Stomach (tissue), 9 donors: Measurements from ENCODE around the gene TBC1D5. TPM values are rescaled to one million over a fixed set of nuclear protein-coding genes. Genes with fewer than 3 reads are reported as not detected.
"Not testable (repeated sequence)": the region's sequence is repeated elsewhere in the genome, so short reads cannot be mapped to it uniquely, and the experiment has no call there.

Experiments used
- DNase-seq, 2 donors: peaks; one replicate each; pipeline versions ENCODE4 v3.0.0 to v3.0.0-alpha.2; 2013 to 2019
- H3K27ac ChIP-seq, 5 donors: fragments of 200-600 bp in 4 of 5; sonication (generic) in 4 of 5; one replicate each; pipeline ENCODE4 v1.5.1; 2013 to 2019; ENCODE audit warnings: mild to moderate bottlenecking in 1 of 5, moderate library complexity in 1 of 5
- H3K27me3 ChIP-seq, 3 donors: fragments of 200-600 bp; sonication (generic); one replicate each; pipeline ENCODE4 v1.5.1; 2017 to 2019; ENCODE audit warnings: mixed run types in 1 of 3
- H3K36me3 ChIP-seq, 4 donors: fragments of 200-600 bp; sonication (generic); 1 replicate in 3 of 4; 2 replicates in 1 of 4; pipeline ENCODE4 v1.5.1; 2016 to 2019
- H3K4me1 ChIP-seq, 4 donors: fragments of 200-600 bp; sonication (generic); one replicate each; pipeline ENCODE4 v1.5.1; 2016 to 2019
- H3K4me3 ChIP-seq, 4 donors: fragments of 200-600 bp; sonication (generic) in 3 of 4; one replicate each; pipeline ENCODE4 v1.5.1; 2016 to 2019; ENCODE audit warnings: mild to moderate bottlenecking in 1 of 4
- H3K9me3 ChIP-seq, 4 donors: fragments of 200-600 bp; sonication (generic); one replicate each; pipeline ENCODE4 v1.5.1; 2016 to 2019
- CTCF ChIP-seq, 7 experiments: fragments of 450-650 bp in 4 of 7; fragments of 200-600 bp in 3 of 7; sonication (generic) in 3 of 7; IDR thresholded peaks; one replicate each; pipeline ENCODE4 v1.5.1; 2016 to 2019; ENCODE audit warnings: antibody characterized with exemption in 7 of 7, control low read depth in 2 of 7, mild to moderate bottlenecking in 1 of 7
- EP300 ChIP-seq: sonication (generic); formaldehyde crosslinking; IDR thresholded peaks from one replicate; pipeline ENCODE4 v1.6.1; 2017; ENCODE audit warnings: antibody characterized with exemption
- POLR2A ChIP-seq, 4 donors: fragments of 450-650 bp; IDR thresholded peaks; one replicate each; pipeline ENCODE4 v1.6.1; 2016; ENCODE audit warnings: antibody characterized with exemption in 4 of 4, control low read depth in 2 of 4, mild to moderate bottlenecking in 1 of 4, moderate library complexity in 1 of 4
- POLR2AphosphoS5 ChIP-seq, 3 donors: sonication (generic); formaldehyde crosslinking; IDR thresholded peaks; one replicate each; pipeline ENCODE4 v1.6.1; 2016; ENCODE audit warnings: antibody characterized with exemption in 3 of 3
- WGBS, 5 donors: extraction: QIAGEN DNeasy Blood & Tissue Kit in 3 of 5; methylation state at CpG; one replicate each; pipeline versions ENCODE4 v1.1.5 to v1.1.7; 2013 to 2018; 5-methylcytosine and 5-hydroxymethylcytosine counted together
- intact Hi-C: fragments of 100-400 bp; cut with DNase I; formaldehyde crosslinking; loops from one replicate; pipeline ENCODE4 v1.15.1; 2023; ENCODE audit warnings: low total_unique reads
- polyA plus RNA-seq, 3 donors: library from polyadenylated mRNA; stranded (reverse); fragments of 200-250 nt; gene quantifications; one replicate each; pipeline ENCODE4 v1.2.3, GENCODE V29; 2013
- total RNA-seq, 5 donors: library from RNA; depleted of rRNA; stranded (reverse); fragments of >200 nt; gene quantifications; one replicate each; pipeline versions ENCODE4 v1.1.0 to v1.2.3, GENCODE V29; 2014 to 2016
- donor health status: healthy with polysubstance abuse.
- donor health status: Bipolar disorder and iron deficiency.
- donor health status: healthy.

The TBC1D5 gene
- total and polyA plus RNA-seq, 8 donors: 4.7 to 75.1 (median 32.0) TPM

GRCh38 chr3:17709236-17709810 lies 33.1 kb downstream of the TBC1D5 start:
- TF ChIP-seq POLR2AphosphoS5 (IDR thresholded peaks at IDR 0.05) (no peak), EP300 (no peak), CTCF (IDR thresholded peaks at IDR 0.05) (no peak), POLR2A (IDR thresholded peaks at IDR 0.05) (no peak)
- no peak for DNase-seq
- intact Hi-C loops: no loop called here

GRCh38 chr3:17707813-17708543 lies 34.5 kb downstream of the TBC1D5 start:
- no peak overlapping the region for H3K27ac ChIP-seq
- no peak for TF ChIP-seq POLR2A (IDR thresholded peaks at IDR 0.05)
- no peak for TF ChIP-seq POLR2AphosphoS5 (IDR thresholded peaks at IDR 0.05)
- no peak for TF ChIP-seq CTCF (IDR thresholded peaks at IDR 0.05)
- TF ChIP-seq EP300: no peak
- WGBS, 5 donors: 57 to 81% (median 74%) methylated on average over 3 to 4 of the region's 4 CpGs
- H3K9me3 ChIP-seq: no peaks in the 10 kb centered on the region
- no peak overlapping the region for H3K4me3 ChIP-seq
- no peaks in the 10 kb centered on the region for H3K27me3 ChIP-seq
- DNase-seq: no peak
- H3K36me3 ChIP-seq: peaks cover 0 to 4% (median 0%) of the 10 kb centered on the region in 4 donors
- intact Hi-C loops: no loop called here
- peaks cover 0 to 13% (median 0%) of the 10 kb centered on the region in 4 donors for H3K4me1 ChIP-seq

More at GRCh38 chr3:17709236-17709810, 33.1 kb downstream of the TBC1D5 start:
- Histone ChIP-seq H3K27ac (no peak overlapping the region), H3K4me1 (peaks cover 0 to 13% (median 0%) of the 10 kb centered on the region in 4 donors), H3K36me3 (peaks cover 3 to 11% (median 8%) of the 10 kb centered on the region in 4 donors), H3K9me3 (peaks cover 2 to 7% (median 6%) of the 10 kb centered on the region in 4 donors), H3K4me3 (no peak overlapping the region), H3K27me3 (no peaks in the 10 kb centered on the region)
- WGBS, 5 donors: 23 to 73% (median 52%) methylated on average over 1 of the region's 1 CpG

GRCh38 chr3:17705991-17706390 lies 36.4 kb downstream of the TBC1D5 start:
- H3K9me3 ChIP-seq, DNase-seq, H3K27ac ChIP-seq, intact Hi-C loops, H3K36me3 ChIP-seq, H3K27me3 ChIP-seq, H3K4me3 ChIP-seq: not testable (repeated sequence)
- 97 to 99% (median 97%) methylated on average over 10 to 15 of the region's 15 CpGs for whole genome bisulfite sequencing, 5 donors
- H3K4me1 ChIP-seq: peaks cover 0 to 13% (median 0%) of the 10 kb centered on the region in 4 donors

DNA sequence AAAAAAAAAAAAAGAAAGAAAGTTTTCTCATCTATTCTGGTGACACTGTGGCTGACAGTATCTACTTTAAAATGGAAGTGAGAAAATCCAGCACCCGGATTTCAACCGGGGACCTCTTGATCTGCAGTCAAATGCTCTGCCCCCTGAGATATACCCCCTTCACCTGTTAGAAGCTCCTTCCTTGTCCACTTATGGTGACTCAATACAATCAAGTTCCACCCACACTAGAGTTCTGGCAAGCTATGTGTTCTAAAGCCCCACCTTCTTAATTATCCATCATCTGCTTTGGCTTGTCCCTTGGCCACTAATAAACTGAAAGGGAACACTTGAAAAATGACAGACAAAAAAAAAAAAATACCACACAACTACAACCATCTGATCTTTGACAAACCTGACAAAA lies 42.6 kb downstream of the TBC1D5 start:
- H3K4me3 ChIP-seq, H3K27me3 ChIP-seq, intact Hi-C loops, H3K36me3 ChIP-seq, H3K9me3 ChIP-seq, H3K27ac ChIP-seq, DNase-seq, H3K4me1 ChIP-seq: not testable (repeated sequence)
- WGBS, 5 donors: 90 to 100% (median 97%) methylated on average over 2 of the region's 2 CpGs

GRCh38 chr3:17695665-17696064 lies 46.8 kb downstream of the TBC1D5 start:
- WGBS, 5 donors: 87 to 94% (median 90%) methylated on average over 2 of the region's 2 CpGs
- H3K9me3 ChIP-seq, H3K4me3 ChIP-seq, intact Hi-C loops, H3K4me1 ChIP-seq, H3K27me3 ChIP-seq, H3K36me3 ChIP-seq, H3K27ac ChIP-seq, DNase-seq: not testable (repeated sequence)

DNA sequence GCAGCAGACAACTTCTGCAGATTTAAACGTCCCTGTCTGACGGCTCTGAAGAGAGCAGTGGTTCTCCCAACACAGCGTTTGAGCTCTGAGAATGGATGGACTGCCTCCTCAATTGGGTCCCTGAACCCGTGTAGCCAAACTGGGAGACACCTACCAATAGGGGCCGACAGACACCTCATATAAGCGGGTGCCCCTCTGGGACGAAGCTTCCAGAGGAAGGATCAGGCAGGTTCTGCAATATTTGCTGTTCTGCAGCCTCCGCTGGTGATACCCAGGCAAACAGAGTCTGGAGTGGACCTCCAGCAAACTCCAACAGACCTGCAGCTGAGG lies 48.8 kb downstream of the TBC1D5 start:
- H3K4me3 ChIP-seq, H3K36me3 ChIP-seq, H3K27me3 ChIP-seq, intact Hi-C loops, DNase-seq, H3K4me1 ChIP-seq, H3K27ac ChIP-seq, H3K9me3 ChIP-seq: not testable (repeated sequence)
- 88 to 98% (median 95%) methylated on average over 8 of the region's 8 CpGs for WGBS, 5 donors

DNA sequence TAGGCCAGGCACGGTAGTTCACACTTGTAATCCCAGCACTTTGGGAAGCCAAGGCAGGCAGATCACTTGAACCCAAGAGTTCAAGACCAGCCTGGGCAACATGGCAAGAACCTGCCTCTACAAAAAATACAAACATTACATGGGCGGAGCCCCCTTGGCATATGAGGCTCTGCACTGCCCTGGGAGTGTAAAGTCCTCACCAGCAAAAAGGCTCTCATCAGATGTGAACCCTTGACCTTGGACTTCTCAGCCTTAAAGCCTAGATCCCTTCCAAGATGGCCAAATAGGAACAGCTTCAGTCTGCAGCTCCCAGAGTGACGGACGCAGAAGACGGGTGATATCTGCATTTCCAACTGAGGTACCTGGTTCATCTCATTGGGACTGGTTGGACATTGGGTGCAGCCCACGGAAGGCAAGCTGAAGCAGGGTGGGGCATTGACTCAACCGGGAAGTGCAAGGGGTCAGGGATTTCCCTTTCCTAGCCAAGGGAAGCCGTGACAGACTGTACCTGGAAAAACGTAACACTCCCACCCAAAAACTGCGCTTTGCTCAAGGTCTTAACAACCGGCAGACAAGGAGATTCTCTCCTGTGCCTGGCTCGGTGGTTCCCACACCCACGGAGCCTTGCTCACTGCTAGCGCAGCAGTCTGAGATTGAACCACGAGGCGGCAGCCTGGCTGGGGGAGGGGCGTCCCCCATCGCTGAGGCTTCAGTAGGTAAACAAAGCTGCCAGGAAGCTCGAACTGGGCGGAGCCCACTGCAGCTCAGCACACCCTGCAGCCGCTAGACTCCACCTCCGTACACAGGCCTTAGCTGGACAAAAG lies 49.4 kb downstream of the TBC1D5 start:
- H3K4me3 ChIP-seq, H3K27ac ChIP-seq, intact Hi-C loops, DNase-seq, H3K36me3 ChIP-seq, H3K27me3 ChIP-seq, H3K9me3 ChIP-seq, H3K4me1 ChIP-seq: not testable (repeated sequence)
- 92 to 98% (median 93%) methylated on average over 13 to 22 of the region's 22 CpGs for WGBS, 5 donors
